DOHH2 (cell line): Measurements from ENCODE around the gene OSBPL9.

Experiments used
- CTCF ChIP-seq: fragments of 200-600 bp; sonication (generic); IDR thresholded peaks from one replicate; pipeline ENCODE4 v1.5.1; 2014; ENCODE audit warnings: antibody characterized with exemption, mild to moderate bottlenecking, low read depth, low read length; ENCODE audit not compliant: poor library complexity, severe bottlenecking
- EZH2phosphoT487 ChIP-seq: fragments of 200-600 bp; sonication (generic); IDR thresholded peaks from 2 replicates; pipeline ENCODE4 v1.6.1; 2017; ENCODE audit warnings: borderline replicate concordance, mild to moderate bottlenecking, antibody characterized with exemption, low read length, moderate library complexity, mixed read lengths

GRCh38 chr1:51663721-51664120 is 46.8 kb downstream of the OSBPL9 start:
- no peak for TF ChIP-seq CTCF
- TF ChIP-seq EZH2phosphoT487 = no peak
